Natural killer cell (primary cell): Measurements from ENCODE around the gene NAP1L4. TPM values are rescaled to one million over a fixed set of nuclear protein-coding genes. Genes with fewer than 3 reads are reported as not detected.
"Not testable (repeated sequence)": the region's sequence is repeated elsewhere in the genome, so short reads cannot be mapped to it uniquely, and the experiment has no call there.

Experiments
- ATAC-seq, 3 donors: fragments of 150-1000 bp in 2 of 3; fragments of 200-7000 bp in 1 of 3; cut with Tn5 transposase; 1 replicate in 1 of 3; 2 replicates in 2 of 3; pipeline ENCODE4 v1.10.0; 2021; ENCODE audit warnings: mild to moderate bottlenecking in 2 of 3, moderate library complexity in 2 of 3
- DNase-seq, 2 donors: peaks; one replicate each; pipeline versions ENCODE4 v3.0.0 to v3.0.0-alpha.2; 2013 to 2021; ENCODE audit warnings: mixed read lengths in 1 of 2
- H3K27ac ChIP-seq: one replicate; pipeline ENCODE4 v1.5.1; 2013; ENCODE audit warnings: mild to moderate bottlenecking, low read length
- H3K27me3 ChIP-seq: one replicate; pipeline ENCODE4 v1.6.1; 2013; ENCODE audit warnings: low read length; ENCODE audit not compliant: control insufficient read depth, insufficient read depth
- H3K36me3 ChIP-seq: one replicate; pipeline ENCODE4 v1.6.1; 2013; ENCODE audit warnings: low read length; ENCODE audit not compliant: control insufficient read depth, insufficient read depth
- H3K4me1 ChIP-seq: one replicate; pipeline ENCODE4 v1.6.1; 2013; ENCODE audit warnings: low read length; ENCODE audit not compliant: control insufficient read depth, insufficient read depth
- H3K4me3 ChIP-seq: one replicate; pipeline ENCODE4 v1.5.1; 2013; ENCODE audit warnings: low read length
- H3K9me3 ChIP-seq: one replicate; pipeline ENCODE4 v1.6.1; 2013; ENCODE audit warnings: low read length; ENCODE audit not compliant: control insufficient read depth, insufficient read depth
- H3K27ac Mint-ChIP-seq, 2 donors: one replicate each; pipeline ENCODE4 v1.8.0; 2022; ENCODE audit warnings: mild to moderate bottlenecking in 2 of 2, mixed read lengths in 2 of 2, moderate library complexity in 1 of 2
- H3K27me3 Mint-ChIP-seq, 2 donors: one replicate each; pipeline ENCODE4 v1.8.0; 2022; ENCODE audit warnings: low read depth in 2 of 2, mixed read lengths in 2 of 2
- H3K36me3 Mint-ChIP-seq: one replicate; pipeline ENCODE4 v1.8.0; 2022; ENCODE audit warnings: mixed read lengths
- H3K4me1 Mint-ChIP-seq, 2 donors: one replicate each; pipeline ENCODE4 v1.8.0; 2022; ENCODE audit warnings: mixed read lengths in 2 of 2
- H3K4me3 Mint-ChIP-seq: one replicate; pipeline ENCODE4 v1.8.0; 2022; ENCODE audit warnings: mild to moderate bottlenecking, moderate library complexity, mixed read lengths
- H3K9me3 Mint-ChIP-seq, 2 donors: one replicate each; pipeline ENCODE4 v1.8.0; 2022; ENCODE audit warnings: mixed read lengths in 2 of 2
- CTCF ChIP-seq: fragments of 200-600 bp; IDR thresholded peaks from one replicate; pipeline ENCODE4 v1.8.0; 2022; ENCODE audit warnings: antibody characterized with exemption
- WGBS: methylation state at CpG from one replicate; pipeline ENCODE4 v1.1.7; 2013; ENCODE audit warnings: missing lambda C conversion rate; ENCODE audit not compliant: insufficient coverage; 5-methylcytosine and 5-hydroxymethylcytosine counted together
- intact Hi-C: fragments of 100-400 bp; cut with micrococcal nuclease; formaldehyde crosslinking; loops from one replicate; pipeline ENCODE4 v1.14.2; 2022
- total RNA-seq, 4 donors: library from RNA; stranded (reverse); fragments of 120-200 nt in 1 of 4; gene quantifications; one replicate each; pipeline versions ENCODE4 v1.2.3 to v1.2.4, GENCODE V29; 2013 to 2022

The NAP1L4 gene
- total RNA-seq, 3 donors from 2014 or later (not counting 1 experiment from before 2014, with no cell fraction given), result 219 to 244 (median 237) TPM

- H3K9me3 ChIP-seq, result peaks cover 12% of the 10 kb centered on the region
- H3K4me3 ChIP-seq, ATAC-seq, H3K27me3 ChIP-seq, H3K27ac ChIP-seq, H3K36me3 ChIP-seq, intact Hi-C loops, H3K27me3 Mint-ChIP-seq: not testable (repeated sequence)
- WGBS, result 90% methylated on average over 29 of the region's 32 CpGs
- H3K4me1 ChIP-seq, result peaks cover 27% of the 10 kb centered on the region
- DNase-seq, result peak in 1 of 2 donors; percentile 42
- H3K36me3 Mint-ChIP-seq, result peaks cover 14% of the 10 kb centered on the region
- H3K9me3 Mint-ChIP-seq, result peaks cover 11 to 15% of the 10 kb centered on the region in 2 donors
- H3K4me3 Mint-ChIP-seq, result peak overlapping the region; percentile 21
- peaks cover 4 to 31% of the 10 kb centered on the region in 2 donors for H3K4me1 Mint-ChIP-seq
- peak overlapping the region; percentile 67 to 78 for H3K27ac Mint-ChIP-seq
Measured at GRCh38 chr11:2937641-2938457, 54.3 kb downstream of the NAP1L4 start.

- no peak for ATAC-seq
- Mint-ChIP-seq H3K4me1 (peaks cover 5 to 43% of the 10 kb centered on the region in 2 donors), H3K27me3 (peaks cover 0 to 7% of the 10 kb centered on the region in 2 donors), H3K36me3 (peaks cover 14% of the 10 kb centered on the region), H3K4me3 (no peak overlapping the region), H3K9me3 (peaks cover 11 to 15% of the 10 kb centered on the region in 2 donors), H3K27ac (peak overlapping the region in 1 of 2 donors; percentile 69)
- Histone ChIP-seq H3K36me3 (no peaks in the 10 kb centered on the region), H3K4me1 (peaks cover 29% of the 10 kb centered on the region), H3K27ac (no peak overlapping the region), H3K4me3 (no peak overlapping the region), H3K27me3 (peaks cover 15% of the 10 kb centered on the region), H3K9me3 (peaks cover 12% of the 10 kb centered on the region)
- intact Hi-C loops, result loop anchor here (5.0 kb wide), 2 partner anchors 37 to 58 kb away; partner anchors contain the start of gene NAP1L4
- DNase-seq, result no peak
- TF ChIP-seq CTCF, result no peak
- WGBS, result 93% methylated on average over 14 of the region's 14 CpGs
Measured at GRCh38 chr11:2934611-2935239, 57.4 kb downstream of the NAP1L4 start.

GRCh38 chr11:2934021-2934550, 58.0 kb downstream of the NAP1L4 start:
- intact Hi-C loops, result loop anchor here (5.0 kb wide), 2 partner anchors 37 to 58 kb away; partner anchors contain the start of gene NAP1L4
- Mint-ChIP-seq H3K4me3 (no peak overlapping the region), H3K27ac (peak overlapping the region; percentile 67 to 82), H3K27me3 (peaks cover 0 to 7% of the 10 kb centered on the region in 2 donors), H3K4me1 (peaks cover 5 to 39% of the 10 kb centered on the region in 2 donors), H3K36me3 (peaks cover 14% of the 10 kb centered on the region), H3K9me3 (peaks cover 11 to 15% of the 10 kb centered on the region in 2 donors)
- ATAC-seq (no peak), DNase-seq (no peak)
- H3K36me3 ChIP-seq, result no peaks in the 10 kb centered on the region
- no peak for TF ChIP-seq CTCF
- peaks cover 32% of the 10 kb centered on the region for H3K4me1 ChIP-seq
- H3K27me3 ChIP-seq, result peaks cover 16% of the 10 kb centered on the region
- no peak overlapping the region for H3K4me3 ChIP-seq
- no peak overlapping the region for H3K27ac ChIP-seq
- peaks cover 12% of the 10 kb centered on the region for H3K9me3 ChIP-seq
- WGBS, result 94% methylated on average over 7 of the region's 7 CpGs
